ENCODE results near the gene SH3PXD2B.
"Not testable (repeated sequence)": the region's sequence is repeated elsewhere in the genome, so short reads cannot be mapped to it uniquely, and the experiment has no call there.

SH3PXD2B gene

DNA sequence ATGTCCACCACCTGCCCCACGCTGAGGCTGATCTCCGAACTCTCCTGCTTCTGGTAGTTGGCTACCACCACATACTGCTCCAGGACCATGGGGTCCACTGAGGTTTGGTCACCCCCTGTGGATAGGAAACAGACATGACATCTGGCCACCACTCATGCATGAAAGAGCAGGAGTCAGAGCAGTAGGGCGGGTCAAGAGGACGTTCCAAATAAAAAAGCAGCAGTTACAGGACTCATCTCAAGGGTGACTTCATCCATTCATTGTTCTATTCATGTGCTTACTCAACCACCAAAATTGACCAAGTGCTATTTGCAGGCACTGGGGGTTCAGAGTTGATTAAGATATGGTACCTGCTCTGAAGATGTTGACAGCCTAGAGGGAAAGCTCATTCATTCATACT, 91.6 kb downstream of the SH3PXD2B start:
- no peak for DNase-seq

DNA sequence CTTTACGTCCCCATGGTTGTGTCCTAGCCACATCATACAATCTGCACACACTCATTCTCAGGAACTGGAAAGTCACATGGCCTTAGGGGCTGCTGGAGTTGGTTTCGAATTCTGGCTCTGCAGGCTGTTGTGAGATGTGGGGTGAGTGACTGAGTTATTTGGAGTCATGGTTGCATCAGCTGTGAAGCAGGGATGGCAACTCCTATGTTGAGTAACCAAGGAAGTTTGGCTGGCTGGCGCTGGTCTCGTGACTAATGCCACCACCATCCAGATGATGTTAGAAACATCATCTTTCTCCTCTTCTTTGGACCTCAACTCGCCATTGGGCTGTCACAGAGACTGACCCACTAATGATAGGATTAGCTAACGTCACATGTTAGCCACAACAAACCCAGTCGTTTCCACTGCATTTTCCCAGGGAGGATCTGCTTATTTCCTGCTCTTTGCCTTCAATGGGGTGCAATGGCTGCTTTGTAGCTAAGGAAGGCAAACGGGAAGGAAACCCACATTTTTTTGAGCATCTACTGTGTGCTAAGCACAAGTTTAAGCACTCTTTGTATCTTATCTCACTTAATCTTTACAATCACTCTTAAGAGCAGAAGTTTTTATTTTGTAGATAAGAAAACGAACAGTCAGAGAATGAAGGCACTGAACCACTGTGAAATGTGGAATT, 92.6 kb downstream of the SH3PXD2B start:
- DNase-seq = no peak

DNA sequence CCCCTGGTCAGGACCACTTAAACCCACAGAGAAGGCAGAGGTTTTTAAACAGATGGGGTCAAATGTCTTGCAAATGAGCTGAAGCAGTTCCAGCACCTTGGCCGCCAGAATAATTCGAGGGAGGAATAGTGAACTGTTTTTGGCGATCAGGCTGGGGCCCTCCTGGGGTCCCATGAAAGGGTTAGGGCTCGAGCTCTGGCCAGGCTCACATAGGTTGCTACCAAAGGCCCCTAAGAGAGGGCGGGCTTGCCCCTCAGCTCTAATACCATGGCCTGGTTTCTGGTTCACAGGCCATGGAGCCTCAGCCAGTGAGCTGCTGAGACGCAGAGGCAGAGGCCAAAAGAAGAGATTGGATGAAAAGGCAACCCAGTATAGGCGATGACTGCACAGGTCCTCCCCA, 96.0 kb downstream of the SH3PXD2B start:
- no peak for DNase-seq

DNA sequence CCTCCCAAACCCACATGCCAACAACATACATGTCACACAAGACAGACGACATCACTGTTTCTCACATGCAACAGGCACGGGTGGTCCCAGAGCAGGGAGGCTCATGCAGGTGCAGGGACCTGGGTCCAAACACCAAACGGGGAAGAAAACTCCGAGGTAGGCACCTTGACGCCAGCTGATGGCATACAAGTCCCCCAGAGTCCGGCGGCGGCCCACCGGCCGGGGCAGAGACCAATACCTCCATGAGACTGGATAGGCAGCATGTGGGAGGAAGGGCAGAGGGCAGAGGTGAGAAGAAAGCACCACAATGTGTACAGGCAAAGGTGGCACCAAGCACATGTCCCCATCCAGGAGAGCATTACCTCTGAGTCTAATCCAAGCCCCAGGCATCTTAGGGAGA, 97.8 kb downstream of the SH3PXD2B start:
- DNase-seq = no peak

DNA sequence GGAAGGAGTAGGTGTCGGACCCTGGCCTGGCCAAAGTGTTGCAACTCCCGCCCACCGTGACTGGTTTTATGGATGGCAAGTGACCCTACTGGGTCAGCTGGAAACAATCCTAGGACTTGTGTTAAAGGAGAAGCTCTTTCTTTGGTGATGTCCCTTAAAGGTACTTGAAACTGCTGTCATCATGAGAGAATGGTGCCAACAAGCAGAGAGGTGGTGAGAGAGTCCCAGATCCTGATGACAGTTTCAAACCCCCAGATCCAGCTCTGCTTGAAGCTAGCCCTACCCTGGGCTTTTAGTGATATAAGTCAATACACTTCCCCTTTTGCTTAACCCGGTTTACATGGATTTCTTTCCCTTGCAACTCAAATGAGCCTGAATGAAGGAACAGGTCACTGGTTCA, 98.3 kb downstream of the SH3PXD2B start:
- DNase-seq = no peak

DNA sequence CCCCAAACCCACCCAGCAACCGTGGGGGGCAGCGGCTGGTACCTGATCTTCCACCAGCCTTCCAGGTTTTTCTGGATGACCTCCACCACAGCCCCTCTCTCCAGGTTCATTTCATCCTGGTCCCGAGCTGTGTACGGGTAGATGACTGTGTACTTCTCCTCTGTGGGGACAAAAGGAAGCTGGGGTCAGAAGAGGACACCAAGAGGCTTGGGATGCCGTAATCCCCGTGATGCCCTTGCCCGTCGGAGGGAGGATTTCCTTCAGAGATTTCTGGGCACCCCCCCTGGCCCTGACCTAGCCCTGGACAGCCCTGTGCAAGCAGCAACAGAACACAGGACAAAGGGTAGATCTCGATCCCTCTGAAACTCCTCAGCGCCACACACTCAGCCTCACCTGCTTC, 100.5 kb downstream of the SH3PXD2B start:
- DNase-seq = no peak

DNA sequence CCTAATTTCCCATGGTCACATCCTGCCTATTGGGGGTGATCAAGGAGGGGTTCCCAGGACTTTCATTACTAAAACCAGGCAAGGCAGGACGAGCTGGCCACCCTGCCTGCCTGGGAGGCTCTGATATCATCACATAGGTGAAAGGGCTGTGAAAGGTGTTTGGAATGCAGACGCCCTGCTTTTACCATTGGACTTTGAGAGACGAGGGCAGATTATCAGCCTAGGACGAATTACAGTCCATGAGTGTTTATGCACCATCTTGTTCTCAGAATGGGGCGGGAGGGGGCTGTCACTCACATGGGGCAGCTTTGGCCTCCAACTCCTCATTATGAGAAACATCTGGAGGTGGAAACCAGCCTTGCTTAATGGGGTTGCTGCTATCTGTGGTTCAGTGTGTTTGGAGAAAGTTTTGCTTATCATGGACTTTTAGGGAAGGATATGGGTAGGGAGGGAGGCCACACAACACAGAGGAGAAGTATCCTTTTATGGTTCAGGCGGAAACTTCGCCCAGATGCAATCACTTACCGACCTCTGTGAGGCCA, 101.0 kb downstream of the SH3PXD2B start:
- DNase-seq = no peak

DNA sequence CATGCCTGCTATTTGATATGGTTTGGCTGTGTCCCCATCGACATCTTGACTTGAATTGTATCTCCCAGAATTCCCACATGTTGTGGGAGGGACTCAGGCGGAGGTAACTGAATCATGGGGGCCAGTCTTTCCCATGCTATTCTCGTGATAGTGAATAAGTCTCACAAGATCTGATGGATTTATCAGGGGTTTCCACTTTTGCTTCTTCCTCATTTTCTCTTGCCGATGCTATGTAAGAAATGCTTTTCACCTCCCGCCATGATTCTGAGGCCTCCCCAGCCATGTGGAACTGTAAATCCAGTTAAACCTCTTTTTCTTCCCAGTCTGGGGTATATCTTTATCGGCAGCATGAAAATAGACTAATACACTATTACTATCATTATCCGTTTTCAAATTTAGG, 101.8 kb downstream of the SH3PXD2B start:
- DNase-seq = not testable (repeated sequence)

DNA sequence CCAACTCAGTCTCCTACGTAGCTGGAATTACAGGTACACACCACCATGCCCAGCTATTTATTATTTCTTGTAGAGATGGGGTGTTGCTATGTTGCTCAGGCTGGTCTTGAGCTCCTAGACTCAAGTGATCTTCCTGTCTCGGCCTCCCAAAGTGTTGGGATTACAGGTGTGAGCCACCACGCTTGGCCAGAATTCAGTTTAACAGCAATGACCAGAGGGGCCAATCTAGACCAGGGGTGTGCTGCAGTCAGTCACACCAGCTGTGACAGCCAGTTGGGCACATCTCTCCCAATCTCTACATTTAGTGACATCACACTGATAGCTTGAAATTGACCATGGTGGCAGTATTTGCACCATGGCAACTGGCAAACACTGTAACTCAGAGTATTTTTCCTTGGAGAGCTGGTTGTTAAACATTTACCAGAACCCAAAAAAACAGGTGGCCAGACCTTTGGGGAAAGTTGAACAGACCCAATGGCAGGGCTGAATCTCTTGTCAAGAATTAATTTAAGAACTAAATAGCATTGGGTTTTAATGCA, 103.0 kb downstream of the SH3PXD2B start:
- no peak for DNase-seq

DNA sequence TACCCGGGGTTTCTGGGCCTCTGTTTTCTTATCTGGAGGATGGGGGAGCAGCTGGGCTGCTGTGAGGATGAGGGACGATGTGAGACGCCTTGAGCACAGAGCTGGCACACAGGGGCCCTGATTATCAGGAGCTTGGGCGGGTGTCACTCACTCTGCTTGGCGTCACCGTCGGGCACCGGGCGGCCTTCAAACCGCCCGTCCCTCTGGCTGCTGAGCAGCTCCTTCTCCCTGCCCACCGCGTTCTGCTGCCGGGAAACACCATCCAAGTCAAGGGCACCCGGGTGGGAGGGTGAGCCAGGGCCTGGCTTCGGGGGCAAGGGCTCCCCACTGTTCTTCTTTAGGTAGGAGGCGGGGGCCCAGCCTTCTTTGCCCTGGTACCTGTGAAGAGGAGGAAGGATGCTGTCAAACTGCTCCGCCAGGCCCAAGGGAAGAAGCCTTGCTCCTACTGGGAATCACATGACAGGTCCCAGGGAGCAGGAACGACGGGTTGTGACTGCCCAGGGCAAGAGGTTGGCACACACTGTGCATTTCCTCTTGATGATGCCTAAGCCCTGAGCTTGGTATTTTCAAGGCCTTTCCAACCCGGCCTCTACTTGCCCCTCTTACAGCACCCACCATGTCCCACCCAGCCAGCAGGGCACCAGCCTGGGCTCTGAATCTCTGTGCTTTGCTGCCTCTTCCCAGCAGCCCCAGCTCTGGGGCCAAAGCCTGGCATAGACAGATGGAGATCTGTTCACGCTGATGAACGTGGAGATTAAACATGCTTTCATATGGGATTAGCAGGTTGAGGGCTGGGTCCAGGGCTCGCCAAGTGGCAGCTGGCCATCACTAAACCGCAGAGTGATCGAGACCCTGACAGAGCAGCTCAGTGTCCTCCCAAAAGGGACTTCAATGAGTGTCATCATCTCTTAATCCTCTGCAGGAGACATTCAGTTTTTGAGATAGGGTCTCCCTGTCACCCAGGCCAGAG, 103.8 kb downstream of the SH3PXD2B start:
- no peak for DNase-seq

DNA sequence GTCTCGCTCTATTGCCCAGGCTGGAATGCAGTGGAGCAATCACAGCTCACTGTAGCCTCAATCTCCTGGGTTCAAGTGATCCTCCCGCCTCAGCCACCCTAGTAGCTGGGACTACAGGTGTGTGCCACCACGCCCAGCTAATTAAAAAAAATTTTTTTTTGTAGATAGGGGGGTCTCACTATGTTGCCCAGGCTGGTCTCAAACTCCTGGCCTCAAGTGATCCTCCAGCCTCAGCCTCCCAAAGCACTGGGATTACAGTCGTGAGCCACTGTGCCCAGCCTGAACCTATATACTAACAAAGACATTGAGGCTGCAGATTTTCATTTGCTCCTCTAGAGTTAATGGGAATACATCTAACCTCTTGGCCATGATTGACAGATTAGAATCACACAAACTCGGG, 105.6 kb downstream of the SH3PXD2B start:
- DNase-seq = not testable (repeated sequence)

DNA sequence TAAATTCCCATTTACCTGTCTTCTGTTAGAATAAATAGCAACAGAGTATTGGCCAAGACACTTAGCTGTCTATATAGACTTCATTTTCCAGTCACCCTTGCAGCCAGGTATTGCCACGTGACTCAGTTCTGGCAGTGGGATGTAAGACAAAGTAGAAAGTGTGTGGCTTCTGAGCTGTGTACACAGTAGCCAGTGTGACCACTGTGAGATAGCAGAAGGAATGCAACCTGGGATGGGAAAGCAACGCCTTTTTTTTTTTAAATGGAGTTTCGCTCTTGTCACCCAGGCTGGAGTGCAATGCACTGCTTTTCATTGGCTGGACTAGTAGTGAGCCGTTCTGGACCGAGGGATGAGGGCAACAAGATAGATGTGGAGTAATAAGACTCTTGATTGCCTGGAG, 106.2 kb downstream of the SH3PXD2B start:
- DNase-seq = no peak

DNA sequence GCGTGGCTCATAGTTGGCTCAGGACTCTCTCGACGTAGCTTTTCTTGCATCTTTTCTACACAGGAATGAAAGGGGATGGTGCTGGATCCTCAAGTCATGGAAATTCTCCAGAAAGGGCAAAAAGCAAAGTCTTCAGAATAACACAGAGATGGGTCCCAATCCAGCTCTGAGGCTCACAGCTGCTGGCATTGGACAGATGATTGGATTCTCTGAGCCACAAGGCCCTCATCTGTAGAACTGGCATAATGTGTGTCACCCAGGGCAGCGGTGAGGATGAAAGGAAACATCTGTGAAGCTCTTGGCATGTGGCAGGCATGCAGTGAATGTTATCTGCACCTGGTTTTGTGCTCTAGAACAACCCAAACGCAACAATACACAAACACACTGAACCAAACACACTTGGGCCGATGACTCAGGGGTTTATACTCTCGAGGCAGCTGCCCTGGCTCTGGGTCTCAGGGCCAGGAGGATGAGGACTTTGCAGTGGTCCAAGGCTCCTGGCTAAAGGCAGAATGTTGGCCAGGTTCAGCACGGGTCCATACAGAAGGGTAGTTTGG, 106.8 kb downstream of the SH3PXD2B start:
- DNase-seq = no peak

DNA sequence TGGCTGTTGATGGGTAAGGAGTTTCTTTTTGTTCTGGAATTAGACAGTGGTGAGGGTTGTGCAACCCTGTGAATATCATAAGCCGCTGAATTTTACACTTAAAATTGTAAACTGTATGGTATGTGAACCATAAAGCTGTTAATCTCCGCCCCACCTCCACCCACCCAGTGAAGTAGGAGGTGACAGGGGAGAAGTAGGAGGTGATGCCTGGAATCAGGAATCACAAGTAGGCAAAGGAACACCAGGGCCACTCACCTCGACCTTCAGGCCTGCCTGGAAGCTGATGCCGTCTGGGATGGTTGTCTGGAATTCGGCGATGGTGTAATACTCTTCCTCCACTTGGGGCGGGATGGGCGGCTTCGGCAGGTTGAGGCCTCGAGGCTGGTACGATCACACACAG, 108.4 kb downstream of the SH3PXD2B start:
- no peak for DNase-seq

DNA sequence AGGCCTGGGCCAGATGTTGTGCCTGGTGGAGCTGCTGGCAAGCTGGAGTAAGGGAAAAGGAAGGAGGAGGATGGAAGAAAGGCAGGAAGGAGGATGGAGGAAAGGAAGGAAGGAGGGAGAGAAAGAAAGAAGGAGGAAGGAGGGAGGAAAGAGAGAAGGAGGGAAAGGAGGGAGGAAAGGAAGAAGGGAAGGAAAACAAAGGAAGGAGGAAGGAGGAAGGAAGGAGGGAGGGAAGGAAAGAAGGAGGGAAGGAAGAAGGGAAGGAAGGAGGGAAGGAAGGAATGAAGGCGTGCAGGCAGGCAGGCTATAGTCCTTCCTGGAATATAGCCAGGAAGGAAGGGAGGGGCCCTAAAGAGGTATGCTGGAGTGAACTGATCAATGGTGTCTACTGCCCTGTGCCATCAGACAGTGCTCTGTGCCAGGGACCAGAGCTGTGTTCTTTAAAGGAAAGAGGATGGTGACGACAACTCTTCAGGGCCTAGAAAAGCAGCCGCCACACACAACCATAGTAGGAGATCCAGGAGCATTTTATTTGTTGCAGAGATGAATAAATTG, 109.4 kb downstream of the SH3PXD2B start:
- no peak for DNase-seq

DNA sequence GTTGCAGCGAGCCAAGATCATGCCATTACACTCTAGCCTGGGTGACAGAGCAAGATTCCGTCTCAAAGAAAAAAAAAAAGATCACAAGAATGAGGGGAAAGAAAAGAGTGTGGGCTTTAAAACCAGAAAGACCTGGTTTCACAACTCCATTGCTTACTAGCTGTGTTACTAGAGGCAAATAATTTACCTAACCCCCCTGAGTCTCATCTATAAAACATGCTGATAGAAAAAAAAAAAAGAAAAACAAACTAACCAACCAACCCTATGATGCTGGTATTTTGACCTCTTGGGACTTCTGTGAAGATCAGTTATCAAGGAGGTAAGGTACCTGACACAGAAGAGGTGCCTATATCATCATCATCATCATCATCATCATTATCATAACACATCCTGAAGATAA, 110.6 kb downstream of the SH3PXD2B start:
- no peak for DNase-seq

DNA sequence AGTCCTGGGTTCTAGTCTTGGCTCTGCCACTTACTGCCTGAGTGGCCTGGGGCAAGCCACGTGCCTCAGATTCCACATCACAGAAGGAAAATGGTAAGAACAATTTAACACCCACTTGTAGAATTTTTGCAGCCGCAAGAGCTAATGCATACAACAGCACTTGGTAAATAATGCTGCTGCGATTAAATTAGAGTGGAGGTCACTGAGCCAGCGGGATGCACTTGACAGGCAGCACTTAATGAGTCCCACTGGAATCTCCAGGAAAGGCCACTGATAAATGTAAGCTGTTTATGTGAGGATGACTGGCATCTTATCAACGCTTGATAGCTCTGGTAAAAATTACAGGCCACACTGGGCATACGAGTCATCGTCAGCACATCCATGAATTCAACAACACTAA, 111.4 kb downstream of the SH3PXD2B start:
- DNase-seq = no peak

DNA sequence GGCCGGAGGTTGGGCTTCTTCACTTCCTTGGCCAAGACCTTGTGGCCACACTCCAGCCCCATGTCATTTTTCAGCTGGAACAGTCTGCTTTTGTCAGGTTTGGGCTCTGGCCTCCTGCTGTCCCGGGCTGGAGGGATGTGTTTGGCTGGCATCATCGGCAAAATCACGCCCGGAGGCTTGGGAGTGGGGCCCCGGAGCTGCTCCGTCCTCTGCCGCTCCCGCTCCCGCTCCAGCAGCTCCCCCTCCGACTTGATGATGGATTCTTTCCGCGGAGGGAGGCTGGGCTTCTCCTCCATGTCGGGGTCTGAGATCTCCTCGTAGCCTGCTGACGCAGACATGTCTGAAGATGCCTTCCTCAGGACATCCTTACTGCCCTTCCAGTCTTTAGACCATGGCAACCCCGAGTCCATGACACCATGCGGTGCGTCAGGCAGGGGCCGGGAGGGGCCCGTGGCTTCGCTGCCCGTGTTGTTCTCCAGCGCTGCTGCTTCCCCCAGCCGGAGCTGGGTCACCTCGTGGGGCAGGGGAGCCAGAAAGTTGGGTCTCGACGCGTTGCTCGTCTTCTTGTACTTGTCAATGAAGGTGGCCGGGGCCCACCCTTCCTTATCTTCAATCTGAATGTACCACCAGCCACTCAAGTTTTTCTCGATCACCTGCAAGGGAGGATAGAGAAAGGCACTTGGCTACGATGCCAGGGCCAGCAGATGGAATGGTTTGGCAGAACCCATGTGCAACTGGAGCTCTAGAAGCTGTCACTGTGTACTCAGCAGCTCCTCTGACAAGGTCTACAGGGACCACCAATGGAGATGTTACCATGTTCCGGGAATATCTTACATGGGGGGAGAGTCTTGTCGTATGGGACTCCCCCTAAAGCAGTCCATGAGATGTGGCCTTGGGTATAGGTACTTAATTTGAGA, 114.8 kb downstream of the SH3PXD2B start:
- DNase-seq = no peak

DNA sequence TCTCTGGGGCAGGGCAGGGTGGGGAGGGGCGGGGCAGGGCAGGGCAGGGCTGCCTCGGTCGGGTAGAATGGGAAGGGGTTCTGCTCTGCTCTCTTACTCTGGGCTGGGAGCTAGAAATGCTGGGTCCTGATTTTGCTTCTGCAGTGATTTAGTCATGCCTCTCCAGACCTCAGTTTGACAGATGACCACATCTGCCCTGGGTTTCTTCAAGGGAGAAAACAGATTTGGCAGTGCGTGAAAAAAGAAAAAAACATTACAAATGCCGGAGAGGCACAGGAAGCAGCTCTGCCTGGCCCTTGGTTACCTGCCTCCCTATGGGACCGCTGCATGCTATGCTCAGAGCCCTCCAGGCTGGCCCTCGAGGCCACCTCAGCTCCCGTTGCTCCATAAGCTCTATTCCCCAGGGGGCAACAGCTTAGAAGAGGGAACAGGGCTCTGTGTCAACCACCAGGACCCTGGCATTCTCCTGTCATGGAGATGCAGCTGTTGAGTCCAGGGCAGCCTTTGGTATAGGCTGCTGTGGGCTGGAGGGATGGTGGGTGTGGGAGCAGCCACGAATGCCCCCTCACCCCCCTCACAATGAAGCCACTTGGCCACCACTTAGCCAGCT, 117.5 kb downstream of the SH3PXD2B start:
- DNase-seq = no peak

DNA sequence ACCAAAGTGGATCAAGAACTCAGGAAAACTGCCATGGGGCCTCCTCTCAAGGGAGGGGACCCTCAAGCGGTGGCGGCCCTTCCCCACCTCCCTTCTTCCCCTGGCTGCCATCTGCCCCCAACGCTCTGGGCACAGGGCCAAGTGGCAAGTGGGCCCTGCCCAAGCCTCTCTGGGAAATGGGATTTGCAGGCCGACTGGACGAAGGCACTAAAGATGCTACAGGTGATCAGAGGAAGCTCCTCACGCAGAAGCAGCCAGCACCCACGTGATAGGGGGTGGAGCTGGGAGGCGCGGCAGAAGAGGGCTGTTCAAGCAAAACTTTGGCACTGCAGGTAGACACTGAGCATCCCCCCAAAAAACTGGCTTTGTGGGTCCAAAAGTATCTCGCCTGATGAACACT, 118.1 kb downstream of the SH3PXD2B start:
- DNase-seq = no peak

DNA sequence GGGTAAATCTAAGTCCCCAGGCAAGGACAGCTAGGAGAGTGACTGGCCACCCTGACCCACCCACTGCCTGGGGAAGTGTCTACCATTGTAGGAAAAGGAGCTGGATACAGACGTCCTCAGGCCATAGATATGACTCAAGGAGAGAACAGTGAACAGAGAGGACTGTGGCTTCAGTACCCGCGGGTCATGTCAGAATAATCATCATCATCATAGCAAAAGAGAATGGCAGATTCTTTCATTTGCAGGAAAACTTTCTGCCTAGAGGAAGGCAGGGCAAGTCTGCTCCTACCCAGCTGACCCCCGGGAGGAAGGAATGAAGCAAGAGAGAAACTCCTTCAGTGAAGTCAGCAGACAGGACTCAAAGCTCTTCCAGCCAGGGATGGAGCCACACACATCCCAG, 118.6 kb downstream of the SH3PXD2B start:
- no peak for DNase-seq

DNA sequence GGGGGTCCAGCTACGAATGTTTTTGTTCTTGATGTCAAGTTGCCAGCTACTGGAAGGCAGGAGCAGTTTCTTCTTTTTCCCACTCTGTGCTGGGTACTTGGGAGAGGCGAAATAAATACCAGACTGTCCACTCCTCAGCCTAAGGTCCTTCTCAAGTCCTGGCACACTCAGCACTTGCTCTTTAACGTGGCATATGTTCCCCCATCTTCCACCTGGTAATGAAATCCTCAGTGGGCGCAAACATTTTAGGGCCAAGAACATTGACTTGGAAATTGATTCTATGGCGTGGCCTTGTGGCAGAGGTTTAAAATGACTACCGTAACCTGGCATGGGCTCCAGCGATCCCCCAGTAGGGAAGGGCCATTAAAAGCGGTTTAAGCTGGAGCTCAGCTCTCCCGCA, 119.7 kb downstream of the SH3PXD2B start:
- no peak for DNase-seq

Measured in activated CD8-positive, alpha-beta memory T cell treated with anti-CD3 and anti-CD28 coated beads, Interleukin-2, amount 50 U/mL, for 4 hours (primary cell).